Measurements from ENCODE around the gene ZNF628. TPM values are rescaled to one million over a fixed set of nuclear protein-coding genes. Genes with fewer than 3 reads are reported as not detected.
"Not testable (repeated sequence)": the region's sequence is repeated elsewhere in the genome, so short reads cannot be mapped to it uniquely, and the experiment has no call there.

The ZNF628 gene
- total and polyA plus RNA-seq, 2 donors (not counting 1 experiment from before 2014, with no cell fraction given) = 0.49 to 1.3 TPM

DNA sequence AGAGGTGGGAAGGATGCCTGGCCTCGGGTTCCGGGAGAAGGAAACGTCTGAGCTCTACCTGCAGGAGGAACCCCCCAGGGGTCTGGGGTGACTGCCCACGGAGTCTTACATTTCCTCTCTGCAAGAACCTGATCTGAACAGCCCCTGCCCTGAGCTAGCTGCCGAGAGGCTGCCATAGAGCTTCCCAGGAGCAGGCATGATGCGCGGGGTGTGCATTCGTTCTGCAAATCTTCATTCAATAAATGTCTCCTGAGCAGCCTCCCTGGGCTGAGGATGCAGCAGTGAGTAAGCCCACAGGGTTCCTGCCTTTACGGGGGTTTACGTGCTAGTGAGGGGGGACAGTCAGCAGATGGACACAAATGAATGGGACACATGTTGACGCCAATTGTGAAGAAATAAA is 31.8 kb upstream of the ZNF628 start:
- Histone ChIP-seq H4K20me1 (ENCODE audit: control insufficient read depth, extremely low read depth, insufficient read depth, low read length) (no peaks in the 10 kb centered on the region), H3K9me3 (ENCODE audit: control insufficient read depth, insufficient read depth, low read depth, low read length) (no peaks in the 10 kb centered on the region), H3K9ac (ENCODE audit: insufficient read depth, low read length) (no peak overlapping the region), H3K4me3 (replicated peaks in 1 of 4; ENCODE audit: control extremely low read depth in 1 of 4, insufficient read depth in 1 of 4, low read depth in 3 of 4, low read length in 4 of 4) (no peak overlapping the region), H3K4me1 (ENCODE audit: control insufficient read depth, extremely low read depth, insufficient read depth, low read length) (no peaks in the 10 kb centered on the region), H3K36me3 (ENCODE audit: control insufficient read depth, insufficient read depth, low read length) (no peaks in the 10 kb centered on the region), H3K79me2 (ENCODE audit: control insufficient read depth, insufficient read depth, low read length) (no peaks in the 10 kb centered on the region), H3K27ac (ENCODE audit: insufficient read depth, low read length) (no peak overlapping the region), H2AFZ (ENCODE audit: low read length) (no peak overlapping the region), H3K27me3 (ENCODE audit: control insufficient read depth, insufficient read depth, low read length) (peaks cover 44% of the 10 kb centered on the region), H3K4me2 (ENCODE audit: extremely low read depth, insufficient read depth, low read length) (no peak overlapping the region)
- no peak for TF ChIP-seq EZH2 (IDR thresholded peaks at IDR 0.05; ENCODE audit: low read length, missing control alignments)
- TF ChIP-seq, protein P1, sequence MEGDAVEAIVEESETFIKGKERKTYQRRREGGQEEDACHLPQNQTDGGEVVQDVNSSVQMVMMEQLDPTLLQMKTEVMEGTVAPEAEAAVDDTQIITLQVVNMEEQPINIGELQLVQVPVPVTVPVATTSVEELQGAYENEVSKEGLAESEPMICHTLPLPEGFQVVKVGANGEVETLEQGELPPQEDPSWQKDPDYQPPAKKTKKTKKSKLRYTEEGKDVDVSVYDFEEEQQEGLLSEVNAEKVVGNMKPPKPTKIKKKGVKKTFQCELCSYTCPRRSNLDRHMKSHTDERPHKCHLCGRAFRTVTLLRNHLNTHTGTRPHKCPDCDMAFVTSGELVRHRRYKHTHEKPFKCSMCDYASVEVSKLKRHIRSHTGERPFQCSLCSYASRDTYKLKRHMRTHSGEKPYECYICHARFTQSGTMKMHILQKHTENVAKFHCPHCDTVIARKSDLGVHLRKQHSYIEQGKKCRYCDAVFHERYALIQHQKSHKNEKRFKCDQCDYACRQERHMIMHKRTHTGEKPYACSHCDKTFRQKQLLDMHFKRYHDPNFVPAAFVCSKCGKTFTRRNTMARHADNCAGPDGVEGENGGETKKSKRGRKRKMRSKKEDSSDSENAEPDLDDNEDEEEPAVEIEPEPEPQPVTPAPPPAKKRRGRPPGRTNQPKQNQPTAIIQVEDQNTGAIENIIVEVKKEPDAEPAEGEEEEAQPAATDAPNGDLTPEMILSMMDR (conservative IDR thresholded peaks at IDR 0.05 in 1 of 2, IDR thresholded peaks at IDR 0.05 in 1 of 2; ENCODE audit: low read depth in 1 of 2, low read length in 2 of 2) = no peak
- no peak for DNase-seq (ENCODE audit: low read depth in 2 of 2)

DNA sequence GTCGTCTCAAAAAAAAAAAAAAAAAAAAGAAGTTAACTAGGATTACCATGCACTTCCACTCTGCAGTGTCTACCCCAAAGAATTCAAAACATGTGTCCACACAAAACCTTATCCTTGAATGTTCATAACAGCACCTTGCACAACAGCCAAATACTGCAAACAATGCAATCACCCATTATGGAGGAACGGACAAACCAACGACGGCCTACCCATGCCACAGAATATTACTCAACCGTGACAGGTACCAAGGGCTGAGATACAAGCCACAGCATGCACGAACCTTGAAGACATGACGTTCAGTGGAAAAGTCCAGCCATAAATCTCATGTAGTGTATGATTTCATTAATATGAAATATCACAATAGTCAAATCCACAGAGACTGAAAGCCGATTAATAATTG is 30.4 kb upstream of the ZNF628 start:
- DNase-seq (ENCODE audit: low read depth in 2 of 2) = no peak
- Histone ChIP-seq H3K36me3 (ENCODE audit: control insufficient read depth, insufficient read depth, low read length) (no peaks in the 10 kb centered on the region), H3K27ac (ENCODE audit: insufficient read depth, low read length) (no peak overlapping the region), H3K9ac (ENCODE audit: insufficient read depth, low read length) (no peak overlapping the region), H3K79me2 (ENCODE audit: control insufficient read depth, insufficient read depth, low read length) (no peaks in the 10 kb centered on the region), H4K20me1 (ENCODE audit: control insufficient read depth, extremely low read depth, insufficient read depth, low read length) (no peaks in the 10 kb centered on the region), H3K4me1 (ENCODE audit: control insufficient read depth, extremely low read depth, insufficient read depth, low read length) (no peaks in the 10 kb centered on the region), H3K4me3 (replicated peaks in 1 of 4; ENCODE audit: control extremely low read depth in 1 of 4, insufficient read depth in 1 of 4, low read depth in 3 of 4, low read length in 4 of 4) (no peak overlapping the region), H3K9me3 (ENCODE audit: control insufficient read depth, insufficient read depth, low read depth, low read length) (no peaks in the 10 kb centered on the region), H2AFZ (ENCODE audit: low read length) (no peak overlapping the region), H3K27me3 (ENCODE audit: control insufficient read depth, insufficient read depth, low read length) (peaks cover 40% of the 10 kb centered on the region), H3K4me2 (ENCODE audit: extremely low read depth, insufficient read depth, low read length) (no peak overlapping the region)
- TF ChIP-seq EZH2 (IDR thresholded peaks at IDR 0.05; ENCODE audit: low read length, missing control alignments) = no peak
- TF ChIP-seq, protein P1 (conservative IDR thresholded peaks at IDR 0.05 in 1 of 2, IDR thresholded peaks at IDR 0.05 in 1 of 2; ENCODE audit: low read depth in 1 of 2, low read length in 2 of 2) = no peak

DNA sequence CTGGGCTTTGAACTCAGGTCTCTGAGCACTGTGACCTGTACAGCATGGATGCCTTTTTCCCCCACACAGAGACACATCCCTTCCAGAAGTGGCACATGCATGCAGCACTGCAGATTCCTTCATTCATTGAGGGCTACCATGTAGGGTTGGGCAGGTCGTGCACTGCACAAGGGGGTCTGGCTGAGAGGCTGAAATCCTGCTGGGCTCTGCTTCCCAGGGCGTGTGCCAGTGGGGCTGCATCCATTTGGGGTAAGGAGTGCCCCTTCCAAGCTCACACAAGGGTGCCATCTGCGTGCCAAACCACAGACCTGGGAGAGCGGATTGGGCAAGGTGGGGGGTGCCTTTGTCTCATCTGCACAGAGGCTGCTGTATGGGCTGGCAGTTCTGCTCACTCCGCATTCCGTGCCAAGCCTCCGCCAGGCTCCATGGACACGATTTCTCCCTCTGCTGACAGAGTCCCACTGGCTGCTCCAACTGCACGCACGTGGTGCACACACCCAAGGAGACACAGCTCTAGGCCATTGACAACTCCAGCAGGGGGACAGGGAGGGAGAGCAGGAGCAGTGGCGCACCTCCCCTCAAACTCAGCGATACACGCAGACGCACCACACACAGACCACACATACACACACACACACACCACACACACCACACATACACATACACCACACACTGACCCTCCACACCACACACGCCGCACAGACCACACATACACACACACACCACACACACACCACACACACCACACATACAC is 28.8 kb upstream of the ZNF628 start:
- H3K9ac ChIP-seq (ENCODE audit: insufficient read depth, low read length) = no peak overlapping the region
- no peaks in the 10 kb centered on the region for H4K20me1 ChIP-seq (ENCODE audit: control insufficient read depth, extremely low read depth, insufficient read depth, low read length)
- H3K4me2 ChIP-seq (ENCODE audit: extremely low read depth, insufficient read depth, low read length) = no peak overlapping the region
- no peak overlapping the region for H3K27ac ChIP-seq (ENCODE audit: insufficient read depth, low read length)
- no peaks in the 10 kb centered on the region for H3K36me3 ChIP-seq (ENCODE audit: control insufficient read depth, insufficient read depth, low read length)
- peaks cover 40% of the 10 kb centered on the region for H3K27me3 ChIP-seq (ENCODE audit: control insufficient read depth, insufficient read depth, low read length)
- no peak for TF ChIP-seq EZH2 (IDR thresholded peaks at IDR 0.05; ENCODE audit: low read length, missing control alignments)
- TF ChIP-seq, protein P1 (conservative IDR thresholded peaks at IDR 0.05 in 1 of 2, IDR thresholded peaks at IDR 0.05 in 1 of 2; ENCODE audit: low read depth in 1 of 2, low read length in 2 of 2) = no peak
- no peak overlapping the region for H3K4me3 ChIP-seq (replicated peaks in 1 of 4; ENCODE audit: control extremely low read depth in 1 of 4, insufficient read depth in 1 of 4, low read depth in 3 of 4, low read length in 4 of 4)
- H3K79me2 ChIP-seq (ENCODE audit: control insufficient read depth, insufficient read depth, low read length) = no peaks in the 10 kb centered on the region
- no peak overlapping the region for H2AFZ ChIP-seq (ENCODE audit: low read length)
- peak in 1 of 2 donors; percentile 20 for DNase-seq (ENCODE audit: low read depth in 2 of 2)
- no peaks in the 10 kb centered on the region for H3K9me3 ChIP-seq (ENCODE audit: control insufficient read depth, insufficient read depth, low read depth, low read length)
- no peaks in the 10 kb centered on the region for H3K4me1 ChIP-seq (ENCODE audit: control insufficient read depth, extremely low read depth, insufficient read depth, low read length)

DNA sequence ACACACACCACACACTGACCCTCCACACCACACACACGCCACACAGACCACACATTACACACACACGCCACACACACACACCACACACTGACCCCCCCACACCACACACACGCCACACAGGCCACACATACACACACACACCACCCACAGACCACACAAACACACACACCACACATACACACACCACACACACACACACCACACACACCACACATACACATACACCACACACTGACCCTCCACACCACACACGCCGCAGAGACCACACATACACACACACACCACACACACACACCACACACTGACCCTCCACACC is 28.3 kb upstream of the ZNF628 start:
- H3K4me2 ChIP-seq (ENCODE audit: extremely low read depth, insufficient read depth, low read length); H2AFZ ChIP-seq (ENCODE audit: low read length); H3K9me3 ChIP-seq (ENCODE audit: control insufficient read depth, insufficient read depth, low read depth, low read length); H3K4me1 ChIP-seq (ENCODE audit: control insufficient read depth, extremely low read depth, insufficient read depth, low read length); H3K9ac ChIP-seq (ENCODE audit: insufficient read depth, low read length); H3K36me3 ChIP-seq (ENCODE audit: control insufficient read depth, insufficient read depth, low read length); H4K20me1 ChIP-seq (ENCODE audit: control insufficient read depth, extremely low read depth, insufficient read depth, low read length); H3K4me3 ChIP-seq (replicated peaks in 1 of 4; ENCODE audit: control extremely low read depth in 1 of 4, insufficient read depth in 1 of 4, low read depth in 3 of 4, low read length in 4 of 4); DNase-seq (ENCODE audit: low read depth in 2 of 2); H3K79me2 ChIP-seq (ENCODE audit: control insufficient read depth, insufficient read depth, low read length); H3K27ac ChIP-seq (ENCODE audit: insufficient read depth, low read length): not testable (repeated sequence)
- peaks cover 37% of the 10 kb centered on the region for H3K27me3 ChIP-seq (ENCODE audit: control insufficient read depth, insufficient read depth, low read length)

Data from fibroblast of lung (primary cell).